ENCODE results near the gene PVR.

PVR gene

DNA sequence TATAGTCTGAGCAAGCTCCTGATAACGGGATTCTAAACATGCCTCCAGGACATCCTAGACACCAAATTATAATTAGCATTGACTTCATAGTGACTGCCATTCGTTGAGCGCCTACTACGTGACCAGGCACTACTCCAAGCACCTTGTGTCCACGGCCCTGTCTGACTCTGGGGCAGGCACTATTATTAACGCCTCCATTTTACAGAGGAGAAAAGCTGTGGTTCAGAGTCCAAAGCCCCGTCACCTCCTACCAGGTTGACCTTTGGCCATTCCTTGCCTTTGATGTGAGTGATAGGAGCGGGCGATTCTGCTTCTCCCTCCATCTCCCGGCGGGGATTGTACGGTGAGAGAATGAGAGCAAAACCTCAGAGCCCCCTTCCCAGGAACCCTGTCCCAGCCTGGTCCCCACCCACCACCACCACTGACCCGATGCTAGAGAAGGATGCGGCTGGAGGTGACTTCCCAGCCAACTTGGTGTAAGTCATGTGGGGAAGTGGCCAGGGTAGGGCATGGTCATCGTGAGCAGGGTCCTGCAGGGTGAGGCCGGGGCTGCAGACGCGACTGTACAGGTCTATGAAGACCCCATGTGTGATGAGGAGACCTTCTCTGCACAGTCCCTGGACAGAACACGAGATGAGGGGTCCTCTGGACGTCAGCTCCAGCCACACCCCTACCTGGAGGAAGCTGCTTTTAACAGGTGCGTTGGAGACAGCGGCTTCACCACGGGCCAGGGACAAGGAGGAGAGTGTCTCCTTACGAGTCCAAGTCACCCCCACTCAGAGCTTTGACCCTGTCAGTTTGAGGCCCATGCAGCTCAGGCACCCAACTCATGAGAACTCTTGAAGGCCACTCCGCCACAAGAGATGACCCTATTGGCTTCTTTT is 30.2 kb upstream of the PVR start, which contains the start of gene IGSF23:
TSS of gene IGSF23 (plus strand) at position 269 of the 884 bp plus-strand sequence. CDS start at position 352, 83 bp downstream.
- Histone ChIP-seq H3K4me3 (ENCODE audit: low read length, poor library complexity, severe bottlenecking) (no peak within 1 kb of the TSS), H3K36me3 (ENCODE audit: insufficient read depth, low read length) (no peaks in the 10 kb centered on the region), H3K4me1 (ENCODE audit: insufficient read depth, low read length, poor library complexity, severe bottlenecking) (no peaks in the 10 kb centered on the region), H3K27me3 (ENCODE audit: insufficient read depth, low read length, poor library complexity, severe bottlenecking) (no peaks in the 10 kb centered on the region), H3K9me2 (replicated peaks; ENCODE audit: low read depth, low read length) (no peaks in the 10 kb centered on the region), H3K9me3 (ENCODE audit: insufficient read depth, low read depth, low read length) (no peaks in the 10 kb centered on the region), H3F3A (ENCODE audit: low read depth) (no peaks in the 10 kb centered on the region), H3K79me2 (ENCODE audit: insufficient read depth, low read length) (no peaks in the 10 kb centered on the region), H4K20me1 (ENCODE audit: insufficient read depth, low read length, poor library complexity, severe bottlenecking) (no peaks in the 10 kb centered on the region), H2AFZ (ENCODE audit: low read length) (no peak within 1 kb of the TSS), H3K9ac (ENCODE audit: low read depth, low read length, poor library complexity, severe bottlenecking) (no peak within 1 kb of the TSS), H3K4me2 (ENCODE audit: low read depth, low read length, poor library complexity, severe bottlenecking) (no peak within 1 kb of the TSS)
- TF ChIP-seq, protein P1, sequence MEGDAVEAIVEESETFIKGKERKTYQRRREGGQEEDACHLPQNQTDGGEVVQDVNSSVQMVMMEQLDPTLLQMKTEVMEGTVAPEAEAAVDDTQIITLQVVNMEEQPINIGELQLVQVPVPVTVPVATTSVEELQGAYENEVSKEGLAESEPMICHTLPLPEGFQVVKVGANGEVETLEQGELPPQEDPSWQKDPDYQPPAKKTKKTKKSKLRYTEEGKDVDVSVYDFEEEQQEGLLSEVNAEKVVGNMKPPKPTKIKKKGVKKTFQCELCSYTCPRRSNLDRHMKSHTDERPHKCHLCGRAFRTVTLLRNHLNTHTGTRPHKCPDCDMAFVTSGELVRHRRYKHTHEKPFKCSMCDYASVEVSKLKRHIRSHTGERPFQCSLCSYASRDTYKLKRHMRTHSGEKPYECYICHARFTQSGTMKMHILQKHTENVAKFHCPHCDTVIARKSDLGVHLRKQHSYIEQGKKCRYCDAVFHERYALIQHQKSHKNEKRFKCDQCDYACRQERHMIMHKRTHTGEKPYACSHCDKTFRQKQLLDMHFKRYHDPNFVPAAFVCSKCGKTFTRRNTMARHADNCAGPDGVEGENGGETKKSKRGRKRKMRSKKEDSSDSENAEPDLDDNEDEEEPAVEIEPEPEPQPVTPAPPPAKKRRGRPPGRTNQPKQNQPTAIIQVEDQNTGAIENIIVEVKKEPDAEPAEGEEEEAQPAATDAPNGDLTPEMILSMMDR (conservative IDR thresholded peaks at IDR 0.05; ENCODE audit: low read length) = no peak
- no peak for TF ChIP-seq EZH2phosphoT487 (IDR thresholded peaks at IDR 0.05; ENCODE audit: borderline replicate concordance)

GRCh38 chr19:44614313-44614712 is 29.4 kb upstream of the PVR start:
- Histone ChIP-seq H3K9me3 (ENCODE audit: insufficient read depth, low read depth, low read length) (no peaks in the 10 kb centered on the region), H2AFZ (ENCODE audit: low read length) (no peak overlapping the region), H3K4me2 (ENCODE audit: low read depth, low read length, poor library complexity, severe bottlenecking) (no peak overlapping the region), H3K9ac (ENCODE audit: low read depth, low read length, poor library complexity, severe bottlenecking) (no peak overlapping the region), H3K4me3 (ENCODE audit: low read length, poor library complexity, severe bottlenecking) (no peak overlapping the region), H3F3A (ENCODE audit: low read depth) (no peaks in the 10 kb centered on the region), H3K36me3 (ENCODE audit: insufficient read depth, low read length) (no peaks in the 10 kb centered on the region), H4K20me1 (ENCODE audit: insufficient read depth, low read length, poor library complexity, severe bottlenecking) (no peaks in the 10 kb centered on the region), H3K4me1 (ENCODE audit: insufficient read depth, low read length, poor library complexity, severe bottlenecking) (no peaks in the 10 kb centered on the region), H3K27me3 (ENCODE audit: insufficient read depth, low read length, poor library complexity, severe bottlenecking) (no peaks in the 10 kb centered on the region), H3K79me2 (ENCODE audit: insufficient read depth, low read length) (no peaks in the 10 kb centered on the region), H3K9me2 (replicated peaks; ENCODE audit: low read depth, low read length) (no peaks in the 10 kb centered on the region)
- TF ChIP-seq EZH2phosphoT487 (IDR thresholded peaks at IDR 0.05; ENCODE audit: borderline replicate concordance) = no peak
- TF ChIP-seq, protein P1 (conservative IDR thresholded peaks at IDR 0.05; ENCODE audit: low read length) = no peak

- H3K4me3 ChIP-seq (ENCODE audit: low read length, poor library complexity, severe bottlenecking) = no peak overlapping the region
- H3K4me1 ChIP-seq (ENCODE audit: insufficient read depth, low read length, poor library complexity, severe bottlenecking) = no peaks in the 10 kb centered on the region
- no peaks in the 10 kb centered on the region for H3K9me2 ChIP-seq (replicated peaks; ENCODE audit: low read depth, low read length)
- TF ChIP-seq, protein P1 (conservative IDR thresholded peaks at IDR 0.05; ENCODE audit: low read length) = no peak
- no peak for TF ChIP-seq EZH2phosphoT487 (IDR thresholded peaks at IDR 0.05; ENCODE audit: borderline replicate concordance)
- H4K20me1 ChIP-seq (ENCODE audit: insufficient read depth, low read length, poor library complexity, severe bottlenecking) = no peaks in the 10 kb centered on the region
- H3K4me2 ChIP-seq (ENCODE audit: low read depth, low read length, poor library complexity, severe bottlenecking) = no peak overlapping the region
- H3K36me3 ChIP-seq (ENCODE audit: insufficient read depth, low read length) = no peaks in the 10 kb centered on the region
- no peaks in the 10 kb centered on the region for H3K27me3 ChIP-seq (ENCODE audit: insufficient read depth, low read length, poor library complexity, severe bottlenecking)
- no peaks in the 10 kb centered on the region for H3K9me3 ChIP-seq (ENCODE audit: insufficient read depth, low read depth, low read length)
- H3K9ac ChIP-seq (ENCODE audit: low read depth, low read length, poor library complexity, severe bottlenecking) = no peak overlapping the region
- H3K79me2 ChIP-seq (ENCODE audit: insufficient read depth, low read length) = no peaks in the 10 kb centered on the region
- H2AFZ ChIP-seq (ENCODE audit: low read length) = no peak overlapping the region
- no peaks in the 10 kb centered on the region for H3F3A ChIP-seq (ENCODE audit: low read depth)
These were observed 27.9 kb upstream of the PVR start for GRCh38 chr19:44615863-44616247.

Data from Loucy (cell line).